Stimulated activated CD8-positive, alpha-beta memory T cell treated with anti-CD3 and anti-CD28 coated beads, Interleukin-4, amount 100 ng/mL, for 24 hours (primary cell): ENCODE results near the gene BPIFB6.

Source experiments
- DNase-seq: peaks from one replicate; pipeline ENCODE4 v3.0.0-alpha.2; 2020; ENCODE audit warnings: low read depth

The BPIFB6 gene

GRCh38 chr20:33031531-33031930 lies at the start of gene BPIFB6:
Gene BPIFB6 (plus strand): TSS chr20:33031648. CDS start chr20:33031648, 0 bp downstream.
- DNase-seq, result no peak

- DNase-seq, result no peak
These were observed 48.6 kb upstream of the BPIFB6 start for GRCh38 chr20:32982617-32983458.

- DNase-seq, result no peak
These were observed 47.9 kb upstream of the BPIFB6 start for GRCh38 chr20:32983459-32984112.

- no peak for DNase-seq
These were observed 47.3 kb upstream of the BPIFB6 start for GRCh38 chr20:32984196-32984595.

DNA sequence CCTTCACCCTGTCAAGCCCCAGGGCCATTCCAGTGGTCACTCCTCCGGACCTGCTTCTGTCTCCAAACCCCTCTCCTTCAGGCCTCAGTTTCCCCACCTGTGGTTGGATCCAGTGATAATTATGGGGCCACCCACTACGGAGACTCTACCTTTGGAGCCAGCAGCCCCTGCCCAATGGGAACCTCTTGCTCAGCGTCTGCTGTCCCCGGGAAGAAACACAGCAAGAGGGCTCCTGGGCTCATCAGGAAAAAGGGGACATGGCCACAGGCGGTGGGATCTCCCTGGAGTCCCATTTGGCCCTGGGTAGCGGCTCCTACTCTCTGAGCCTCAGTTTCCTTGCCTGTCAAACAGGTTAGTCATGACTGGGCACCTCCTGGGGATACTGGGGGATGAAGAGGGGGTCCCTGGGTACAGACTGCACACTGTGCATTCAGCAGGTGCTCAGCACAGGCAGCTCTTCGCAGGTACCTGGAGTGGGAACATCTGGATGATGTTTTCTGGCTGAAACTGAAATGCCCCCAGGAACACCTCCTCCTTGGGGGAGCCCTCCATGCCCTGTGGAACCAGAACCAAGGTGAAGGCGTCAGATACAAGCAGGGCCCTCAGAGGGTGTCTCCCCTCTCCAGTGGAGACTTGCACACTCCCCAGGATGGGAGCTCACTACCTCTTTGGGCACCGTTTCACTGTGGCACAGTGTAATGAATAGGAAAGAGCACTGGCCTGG lies 46.7 kb upstream of the BPIFB6 start:
- DNase-seq, result no peak

DNA sequence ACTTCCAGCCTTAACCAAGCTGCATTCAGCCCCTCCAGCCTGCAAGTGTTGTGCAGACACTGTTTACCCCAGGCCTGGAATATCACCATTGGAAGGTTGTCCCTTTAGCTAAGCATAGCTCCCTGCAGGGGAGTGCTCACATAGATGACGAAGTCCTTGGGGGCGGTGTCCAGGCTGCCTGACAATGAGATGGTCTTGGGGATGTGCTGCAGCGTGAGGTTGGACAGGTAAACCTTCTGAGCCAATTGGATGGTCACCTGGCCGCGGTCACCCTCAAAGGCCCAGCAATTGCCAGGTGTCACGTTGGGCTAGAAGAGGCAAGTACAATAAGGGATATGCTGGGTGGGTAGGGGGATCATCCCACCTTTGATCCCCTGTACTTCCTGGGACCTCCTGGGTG lies 45.9 kb upstream of the BPIFB6 start:
- no peak for DNase-seq

DNA sequence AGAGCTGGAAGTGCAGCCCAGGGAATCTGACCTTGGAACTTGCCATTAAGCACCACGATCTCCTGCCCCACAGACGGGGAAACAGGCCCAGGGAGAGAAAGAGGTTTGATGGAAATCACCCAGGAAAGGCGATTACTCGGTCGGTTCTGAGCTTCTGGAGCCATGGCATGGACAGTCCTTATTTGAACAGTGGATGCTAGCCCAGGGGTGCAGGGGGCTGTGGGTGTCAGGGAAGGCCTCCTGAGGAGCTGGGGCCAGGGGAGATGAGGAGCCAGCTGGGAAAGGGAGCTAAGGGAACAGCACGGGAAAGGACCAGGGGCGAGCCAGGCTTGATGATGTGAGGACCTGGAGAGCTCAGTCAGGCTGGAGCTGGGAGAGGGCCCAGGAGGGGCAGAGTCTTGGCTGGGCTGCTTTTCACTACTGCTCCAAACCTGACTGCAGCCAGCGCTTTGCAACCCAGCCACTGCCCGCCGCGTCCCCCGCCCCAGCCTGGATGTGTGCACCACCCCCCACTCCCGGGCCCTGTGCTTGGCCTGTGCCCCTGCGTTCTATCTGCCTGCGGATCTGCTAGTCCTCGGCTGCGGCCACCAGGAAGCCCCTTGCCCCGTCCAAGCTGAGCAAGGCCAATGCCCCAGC lies 45.0 kb upstream of the BPIFB6 start:
- no peak for DNase-seq

- no peak for DNase-seq
These were observed 44.2 kb upstream of the BPIFB6 start for GRCh38 chr20:32987044-32987825.

DNA sequence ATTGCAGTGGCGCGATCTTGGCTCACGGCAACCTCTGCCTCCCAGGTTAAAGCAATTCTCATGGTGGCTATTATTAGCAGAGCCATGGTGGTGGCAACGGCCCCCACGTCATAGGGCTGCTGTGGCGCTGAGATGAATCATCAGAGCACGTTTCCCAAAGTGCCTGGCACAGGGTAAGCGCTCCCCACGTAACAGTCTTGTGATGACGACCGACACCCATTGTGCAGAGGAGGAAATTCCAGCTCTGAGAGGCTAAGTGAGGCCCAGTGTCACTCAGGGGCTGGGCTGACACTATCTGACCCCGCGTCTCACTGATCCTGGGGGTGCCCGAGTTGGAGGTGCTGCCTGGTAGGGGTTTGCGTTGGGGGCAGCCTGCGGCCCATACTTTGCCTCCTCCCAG lies 43.4 kb upstream of the BPIFB6 start:
- DNase-seq, result no peak

GRCh38 chr20:32989507-32990283 lies 41.8 kb upstream of the BPIFB6 start:
- no peak for DNase-seq

DNA sequence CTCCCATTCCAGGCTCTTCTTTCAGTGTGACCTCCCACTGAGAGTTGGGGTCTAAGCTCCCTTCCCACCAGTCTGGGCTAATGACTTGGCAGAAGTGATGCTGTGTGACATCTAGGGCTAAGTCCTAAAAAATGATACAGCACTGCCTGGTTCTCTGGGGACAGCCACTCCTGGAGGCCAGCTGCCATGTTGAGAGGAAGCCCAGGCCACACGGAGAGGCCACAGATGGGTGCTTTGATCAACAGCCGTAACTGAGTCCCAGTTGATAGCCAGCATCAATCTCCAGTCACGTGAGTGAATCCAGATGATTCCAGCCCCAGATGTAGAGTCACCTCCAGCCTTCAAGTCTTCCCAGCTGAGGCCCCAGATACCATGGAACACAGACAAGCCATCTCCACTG lies 41.0 kb upstream of the BPIFB6 start:
- DNase-seq, result no peak

DNA sequence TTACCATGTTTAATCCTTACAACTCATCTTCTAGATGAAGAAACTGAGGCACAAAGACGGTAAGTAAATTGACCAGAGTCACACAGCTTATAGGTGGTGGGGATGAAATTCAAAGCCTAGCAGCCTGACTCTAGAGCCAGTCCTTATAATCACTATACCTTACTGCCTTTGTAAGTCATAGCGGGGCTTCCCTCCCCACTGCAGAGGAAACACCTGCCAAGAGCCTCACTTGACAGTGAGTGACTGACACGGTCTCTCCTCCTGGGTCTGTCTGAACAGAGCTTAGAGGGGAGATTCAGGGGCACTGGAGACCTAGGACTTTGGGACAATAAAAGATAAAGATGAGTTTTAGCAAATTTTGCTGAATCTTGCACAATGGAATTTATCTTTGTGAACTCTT lies 40.1 kb upstream of the BPIFB6 start:
- no peak for DNase-seq

- no peak for DNase-seq
These were observed 39.4 kb upstream of the BPIFB6 start for GRCh38 chr20:32991792-32992641.

GRCh38 chr20:32993496-32994050 lies 37.9 kb upstream of the BPIFB6 start:
- no peak for DNase-seq

GRCh38 chr20:32995802-32996201 lies 35.6 kb upstream of the BPIFB6 start:
- no peak for DNase-seq

- no peak for DNase-seq
These were observed 34.0 kb upstream of the BPIFB6 start for GRCh38 chr20:32997431-32997830.

GRCh38 chr20:32999603-33000250 lies 31.7 kb upstream of the BPIFB6 start:
- no peak for DNase-seq

DNA sequence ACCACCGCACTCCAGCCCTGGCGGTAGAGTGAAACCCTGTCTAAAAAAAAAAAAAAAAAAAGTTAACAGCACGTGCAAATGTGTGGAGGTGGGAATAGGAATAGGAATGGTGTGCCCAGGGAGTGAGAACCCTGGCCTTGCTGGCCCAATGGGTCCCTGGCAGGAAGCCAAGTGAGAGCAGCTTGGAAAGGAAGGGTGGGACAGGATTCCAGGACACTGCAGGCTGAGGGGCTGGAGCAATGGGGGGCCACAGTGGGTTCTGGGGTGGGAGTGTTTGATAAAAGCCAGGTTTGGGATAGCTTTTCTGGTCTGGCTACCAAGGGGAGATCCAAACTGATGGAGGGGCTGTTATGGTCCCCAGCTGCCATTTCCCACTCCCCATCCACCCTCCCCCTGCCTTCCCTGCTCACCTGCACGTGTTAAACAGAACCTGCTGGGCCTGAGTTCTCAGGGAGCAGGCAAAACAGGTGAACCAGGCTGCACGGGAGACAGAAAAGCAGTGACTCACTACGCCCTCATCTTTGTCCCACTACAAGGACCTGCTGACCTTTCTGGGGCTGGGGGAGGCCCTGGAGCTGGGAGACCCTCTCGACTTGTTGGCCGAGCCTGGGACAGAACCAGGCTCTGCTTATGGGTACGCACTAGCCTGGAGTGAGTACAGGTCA lies 30.5 kb upstream of the BPIFB6 start:
- no peak for DNase-seq
